Measurements from ENCODE around the gene ZNFX1.

ZNFX1 gene

GRCh38 chr20:49292010-49292409, 14.2 kb upstream of the ZNFX1 start:
- DNase-seq (ENCODE audit: low spot score), result no peak

- no peak for DNase-seq (ENCODE audit: low spot score)
These were observed 13.3 kb upstream of the ZNFX1 start for GRCh38 chr20:49291200-49291599.

GRCh38 chr20:49290608-49291191, 12.8 kb upstream of the ZNFX1 start:
- no peak for DNase-seq (ENCODE audit: low spot score)

GRCh38 chr20:49288784-49289696, 11.2 kb upstream of the ZNFX1 start:
- DNase-seq (ENCODE audit: low spot score), result no peak

GRCh38 chr20:49288250-49288751, 10.4 kb upstream of the ZNFX1 start:
- DNase-seq (ENCODE audit: low spot score), result no peak

GRCh38 chr20:49287555-49288249, 9.8 kb upstream of the ZNFX1 start:
- no peak for DNase-seq (ENCODE audit: low spot score)

GRCh38 chr20:49286689-49287551, 9.1 kb upstream of the ZNFX1 start:
- no peak for DNase-seq (ENCODE audit: low spot score)

GRCh38 chr20:49285813-49286494, 8.1 kb upstream of the ZNFX1 start:
- no peak for DNase-seq (ENCODE audit: low spot score)

- DNase-seq (ENCODE audit: low spot score), result no peak
These were observed 7.4 kb upstream of the ZNFX1 start for GRCh38 chr20:49285233-49285668.

GRCh38 chr20:49284818-49285217, 7.0 kb upstream of the ZNFX1 start:
- no peak for DNase-seq (ENCODE audit: low spot score)

GRCh38 chr20:49283703-49284625, 6.1 kb upstream of the ZNFX1 start:
- no peak for DNase-seq (ENCODE audit: low spot score)

GRCh38 chr20:49283176-49283702, 5.4 kb upstream of the ZNFX1 start:
- DNase-seq (ENCODE audit: low spot score), result no peak

- no peak for DNase-seq (ENCODE audit: low spot score)
These were observed 4.8 kb upstream of the ZNFX1 start for GRCh38 chr20:49282584-49283171.

- no peak for DNase-seq (ENCODE audit: low spot score)
These were observed 4.1 kb upstream of the ZNFX1 start for GRCh38 chr20:49281913-49282467.

GRCh38 chr20:49281059-49281912, 3.4 kb upstream of the ZNFX1 start:
- no peak for DNase-seq (ENCODE audit: low spot score)

- no peak for DNase-seq (ENCODE audit: low spot score)
These were observed 2.7 kb upstream of the ZNFX1 start for GRCh38 chr20:49280463-49281058.

GRCh38 chr20:49279677-49280462, 2.0 kb upstream of the ZNFX1 start:
- DNase-seq (ENCODE audit: low spot score), result no peak

Data from Ammon's horn (tissue), 1 donor.